HCT116 (cell line): Measurements from ENCODE around the gene ARHGEF39. TPM values are rescaled to one million over a fixed set of nuclear protein-coding genes. Genes with fewer than 3 reads are reported as not detected.

Experiments
- ATAC-seq: fragments of 200-7000 bp; cut with Tn5 transposase; 2 replicates; pipeline ENCODE4 v1.9.1; 2020; ENCODE audit warnings: mild to moderate bottlenecking, moderate library complexity
- BruUV-seq: library from RNA; stranded (reverse); fragments of 400-500 nt; replicated peaks from 2 replicates; lab custom pipeline; 2021; lab: Mats Ljungman, UMichigan
- CTCF ChIA-PET: fragments of 300-600 bp; sonication (Branson Sonifier 250); formaldehyde crosslinking; loops from one replicate; lab custom pipeline; 2021; ENCODE audit warnings: antibody characterized with exemption; lab: Charles Lee
- POLR2A ChIA-PET: fragments of 300-600, 350-600 bp; sonication (Branson Sonifier 250); formaldehyde crosslinking; loops from one replicate; lab custom pipeline; 2021; ENCODE audit warnings: antibody characterized with exemption; lab: Charles Lee
- RAD21 ChIA-PET, 2 experiments: fragments of 300-600 bp; sonication (Branson Sonifier 250); formaldehyde crosslinking; loops; one replicate each; lab custom pipeline; 2023; ENCODE audit warnings: low total read pairs in 2 of 2; ENCODE audit not compliant: uncharacterized antibody in 2 of 2, unreplicated experiment in 2 of 2, low non-redundant PET in 1 of 2; lab: Charles Lee
- DNase-seq: peaks from one replicate; pipeline ENCODE4 v3.0.0-alpha.2; 2010; ENCODE audit warnings: low read depth, low spot score
- H2AFZ ChIP-seq: fragments of 200-600 bp; shearing (Covaris generic), sonication (generic); 2 replicates; pipeline ENCODE4 v1.6.1; 2017; ENCODE audit warnings: low read depth, mixed run types, mixed read lengths, antibody characterized with exemption, low read length; ENCODE audit not compliant: poor library complexity, severe bottlenecking
- H3K27ac ChIP-seq: 2 replicates; pipeline ENCODE4 v1.5.1; 2012; ENCODE audit warnings: low read depth, low read length
- H3K27me3 ChIP-seq: fragments of 200-600 bp; sonication (generic); 2 replicates; pipeline ENCODE4 v1.6.1; 2016; ENCODE audit warnings: mixed run types, low read length, mixed read lengths; ENCODE audit not compliant: insufficient read depth
- H3K36me3 ChIP-seq, 2 experiments: fragments of 200-500 bp in 1 of 2; fragments of 200-600 bp in 1 of 2; sonication (Bioruptor generic) in 1 of 2; sonication (generic) in 1 of 2; 2 replicates each; pipeline versions ENCODE4 v1.5.1 to v1.6.1; 2014 to 2016; ENCODE audit warnings: low read length in 2 of 2, inconsistent platforms in 1 of 2, mixed read lengths in 1 of 2, mixed run types in 1 of 2; ENCODE audit not compliant: insufficient read depth in 2 of 2, control insufficient read depth in 1 of 2
- H3K4me1 ChIP-seq, 2 experiments: fragments of 200-600 bp in 1 of 2; sonication (generic) in 1 of 2; 2 replicates each; pipeline versions ENCODE4 v1.5.1 to v1.6.1; 2012 to 2017; ENCODE audit warnings: low read length in 2 of 2, inconsistent platforms in 1 of 2, mild to moderate bottlenecking in 1 of 2, mixed read lengths in 1 of 2, mixed run types in 1 of 2, moderate library complexity in 1 of 2; ENCODE audit not compliant: insufficient read depth in 2 of 2, control insufficient read depth in 1 of 2
- H3K4me2 ChIP-seq: fragments of 200-600 bp; sonication (generic); 2 replicates; pipeline ENCODE4 v1.6.1; 2017; ENCODE audit warnings: mixed run types, low read length, mixed read lengths
- H3K4me3 ChIP-seq, 2 experiments: fragments of 200-600 bp in 1 of 2; sonication (generic) in 1 of 2; replicated peaks in 1 of 2; 2 replicates each; pipeline ENCODE4 v1.5.1; 2011 to 2016; ENCODE audit warnings: low read length in 2 of 2, control low read depth in 1 of 2, low read depth in 1 of 2, mild to moderate bottlenecking in 1 of 2, mixed read lengths in 1 of 2, mixed run types in 1 of 2
- H3K79me2 ChIP-seq: fragments of 200-600 bp; sonication (generic); 2 replicates; pipeline ENCODE4 v1.6.1; 2017; ENCODE audit warnings: mild to moderate bottlenecking, mixed run types, low read length, moderate library complexity, mixed read lengths; ENCODE audit not compliant: insufficient read depth
- H3K9ac ChIP-seq: fragments of 200-600 bp; sonication (generic); 2 replicates; pipeline ENCODE4 v1.6.1; 2016; ENCODE audit warnings: low read length, mixed read lengths
- H3K9me2 ChIP-seq: fragments of 200-600 bp; sonication (generic), shearing (Covaris generic); 2 replicates; pipeline ENCODE4 v1.6.1; 2017; ENCODE audit warnings: mixed run types, mild to moderate bottlenecking, moderate library complexity; ENCODE audit not compliant: insufficient read depth
- H3K9me3 ChIP-seq, 2 experiments: fragments of 200-500 bp in 1 of 2; fragments of 200-600 bp in 1 of 2; sonication (Bioruptor generic) in 1 of 2; sonication (generic) in 1 of 2; 2 replicates each; pipeline ENCODE4 v1.6.1; 2014 to 2017; ENCODE audit warnings: low read length in 2 of 2, mixed read lengths in 2 of 2, inconsistent platforms in 1 of 2, low read depth in 1 of 2, mild to moderate bottlenecking in 1 of 2, mixed run types in 1 of 2, moderate library complexity in 1 of 2; ENCODE audit not compliant: control insufficient read depth in 1 of 2, insufficient read depth in 1 of 2
- H4K20me1 ChIP-seq: fragments of 200-600 bp; sonication (generic), shearing (Covaris generic); 2 replicates; pipeline ENCODE4 v1.6.1; 2017; ENCODE audit warnings: mixed run types, mild to moderate bottlenecking, moderate library complexity; ENCODE audit not compliant: insufficient read depth
- ATF3 ChIP-seq: IDR thresholded peaks from 2 replicates; pipeline ENCODE4 v1.6.1; 2012
- CBX3 ChIP-seq: IDR thresholded peaks from 2 replicates; pipeline ENCODE4 v1.6.1; 2012; ENCODE audit warnings: low read depth
- CEBPB ChIP-seq: IDR thresholded peaks from 2 replicates; pipeline ENCODE4 v1.6.1; 2012; ENCODE audit warnings: low read depth
- ELF1 ChIP-seq: IDR thresholded peaks from 2 replicates; pipeline ENCODE4 v1.6.1; 2012; ENCODE audit warnings: low read depth, borderline replicate concordance
- EZH2 ChIP-seq: fragments of 200-600 bp; sonication (generic); IDR thresholded peaks from 2 replicates; pipeline ENCODE4 v1.6.1; 2017; ENCODE audit warnings: antibody characterized with exemption, mixed run types
- EZH2phosphoT487 ChIP-seq: fragments of 200-600 bp; IDR thresholded peaks from 2 replicates; pipeline ENCODE4 v1.6.1; 2018; ENCODE audit warnings: antibody characterized with exemption, borderline replicate concordance
- FOSL1 ChIP-seq: IDR thresholded peaks from 2 replicates; pipeline ENCODE4 v1.6.1; 2012; ENCODE audit warnings: low read depth
- JUND ChIP-seq: IDR thresholded peaks from 2 replicates; pipeline ENCODE4 v1.6.1; 2012
- MAX ChIP-seq: IDR thresholded peaks from 2 replicates; pipeline ENCODE4 v1.6.1; 2012
- POLR2A ChIP-seq: IDR thresholded peaks from 2 replicates; pipeline ENCODE4 v1.7.0; 2011; ENCODE audit warnings: borderline replicate concordance; ENCODE audit not compliant: insufficient read depth, insufficient read length; ENCODE audit errors: extremely low read depth
- POLR2AphosphoS5 ChIP-seq: IDR thresholded peaks from 2 replicates; pipeline ENCODE4 v1.6.1; 2011; ENCODE audit warnings: mild to moderate bottlenecking, low read depth, low read length, moderate library complexity
- RAD21 ChIP-seq: IDR thresholded peaks from 2 replicates; pipeline ENCODE4 v1.6.1; 2012; ENCODE audit warnings: low read depth, mild to moderate bottlenecking
- SIN3A ChIP-seq: IDR thresholded peaks from 2 replicates; pipeline ENCODE4 v1.6.1; 2012; ENCODE audit warnings: low read depth
- SP1 ChIP-seq: IDR thresholded peaks from 2 replicates; pipeline ENCODE4 v1.6.1; 2012; ENCODE audit warnings: low read depth
- SRF ChIP-seq: IDR thresholded peaks from 2 replicates; pipeline ENCODE4 v1.6.1; 2012; ENCODE audit warnings: low read depth
- TCF7L2 ChIP-seq: IDR thresholded peaks from 2 replicates; pipeline ENCODE4 v1.7.0; 2011; ENCODE audit warnings: borderline replicate concordance, inconsistent platforms; ENCODE audit not compliant: insufficient read depth, insufficient read length; ENCODE audit errors: extremely low read depth
- YY1 ChIP-seq: IDR thresholded peaks from 2 replicates; pipeline ENCODE4 v1.6.1; 2011; ENCODE audit warnings: low read length, low read depth, moderate library complexity, mild to moderate bottlenecking; ENCODE audit not compliant: insufficient replicate concordance; ENCODE audit errors: extremely low read depth
- ZBTB33 ChIP-seq: IDR thresholded peaks from 2 replicates; pipeline ENCODE4 v1.6.1; 2011; ENCODE audit warnings: mild to moderate bottlenecking, low read length, moderate library complexity; ENCODE audit not compliant: insufficient replicate concordance; ENCODE audit errors: extremely low read depth
- ZNF274 ChIP-seq: fragments of 200-500 bp; sonication (Bioruptor generic); IDR thresholded peaks from 2 replicates; pipeline ENCODE4 v1.6.1; 2014; ENCODE audit warnings: mild to moderate bottlenecking, low read depth, low read length, inconsistent platforms
- intact Hi-C: fragments of 100-400 bp; cut with micrococcal nuclease; formaldehyde crosslinking; loops from 2 replicates; pipeline ENCODE4 v1.10.0; 2022
- total RNA-seq: library from RNA; stranded (reverse); gene quantifications from one replicate; pipeline ENCODE4 v1.2.1, GENCODE V29; 2021; ENCODE audit not compliant: unreplicated experiment

ARHGEF39 gene
- total RNA-seq, 1 experiment from 2014 or later = 29.8 TPM

DNA sequence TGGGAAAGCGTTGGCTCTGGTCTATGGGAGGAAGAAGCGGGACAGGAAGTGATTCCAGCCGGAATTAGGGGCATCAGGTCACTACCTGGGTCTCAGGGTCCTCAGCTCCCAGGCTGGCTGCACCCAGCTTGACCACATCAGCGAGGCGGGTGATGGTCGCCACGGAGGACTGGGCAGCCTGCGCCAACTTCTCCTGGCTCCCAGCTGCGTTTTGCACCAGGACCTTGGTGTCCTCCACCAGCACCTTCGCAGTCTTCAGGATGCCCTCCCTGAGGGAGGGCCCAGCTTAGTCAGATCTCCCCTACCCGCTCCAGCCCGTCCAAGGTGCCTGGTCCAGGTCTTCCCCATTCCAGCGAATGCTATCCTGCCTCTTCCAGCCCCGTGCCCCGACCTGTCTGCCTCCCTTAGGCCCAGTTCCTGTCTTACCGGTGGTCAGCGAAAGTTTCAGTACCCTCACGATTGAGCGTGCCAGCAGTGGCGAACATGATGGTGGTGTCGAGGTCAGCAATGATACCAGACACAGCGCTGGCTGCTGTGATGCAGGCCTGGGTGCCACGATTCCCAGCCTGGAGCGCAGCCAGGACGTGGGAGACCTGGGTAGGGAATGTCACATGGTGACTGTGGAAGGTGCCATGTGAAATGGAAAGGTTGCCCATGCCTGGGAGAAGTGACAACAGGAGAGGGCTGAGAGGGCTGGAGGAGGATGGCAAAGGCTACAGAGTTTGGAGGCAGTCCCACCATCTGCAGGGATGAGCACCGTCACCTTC is 39.1 kb upstream of the ARHGEF39 start (continued):
- TF ChIP-seq CBX3 (no peak), CEBPB (no peak), SIN3A (no peak), SRF (no peak), ZBTB33 (no peak)

DNA sequence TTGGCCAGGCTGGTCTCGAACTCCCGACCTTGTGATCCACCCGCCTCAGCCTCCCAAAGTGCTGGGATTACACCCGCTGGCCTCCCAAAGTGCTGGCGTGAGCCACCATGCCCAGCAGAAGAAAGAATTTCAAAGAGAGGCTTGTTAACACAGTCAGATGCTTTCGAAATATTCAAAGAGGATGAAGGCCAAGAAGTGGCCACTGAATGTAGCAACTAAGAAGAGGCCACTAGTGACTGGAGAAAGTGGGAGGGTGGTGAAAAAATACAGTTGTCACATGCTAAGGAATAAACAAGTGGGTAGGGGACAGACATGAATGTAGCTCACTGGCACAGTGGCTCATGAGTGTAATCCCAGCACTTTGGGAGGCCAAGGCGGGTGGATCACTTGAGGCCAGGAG is 37.7 kb upstream of the ARHGEF39 start:
- Histone ChIP-seq H3K9me2 (no peaks in the 10 kb centered on the region), H3K27ac (no peak overlapping the region), H3K36me3 (peaks cover 64 to 86% of the 10 kb centered on the region in 2 experiments), H3K27me3 (no peaks in the 10 kb centered on the region), H3K9ac (no peak overlapping the region), H3K4me1 (no peaks in the 10 kb centered on the region), H4K20me1 (no peaks in the 10 kb centered on the region), H3K4me3 (no peak overlapping the region), H3K4me2 (no peak overlapping the region), H3K9me3 (no peaks in the 10 kb centered on the region), H2AFZ (no peak overlapping the region), H3K79me2 (no peaks in the 10 kb centered on the region)
- ATAC-seq = no peak
- ChIA-PET RAD21 (no interaction called here), CTCF (no interaction called here), POLR2A (no interaction called here)
- TF ChIP-seq SIN3A = no peak
- TF ChIP-seq SP1 = no peak
- TF ChIP-seq ZNF274 = no peak
- no peak for TF ChIP-seq POLR2A
- no peak for TF ChIP-seq FOSL1
- no peak for TF ChIP-seq POLR2AphosphoS5
- TF ChIP-seq JUND = no peak
- TF ChIP-seq EZH2 = no peak
- no peak for TF ChIP-seq MAX
- TF ChIP-seq ELF1 = no peak
- no peak for TF ChIP-seq EZH2phosphoT487
- no peak for TF ChIP-seq SRF
- TF ChIP-seq TCF7L2 = no peak
- no peak for TF ChIP-seq RAD21
- no peak for TF ChIP-seq ATF3
- no peak for TF ChIP-seq YY1
- no peak for DNase-seq
- no TSS peak for BruUV-seq
- intact Hi-C loops = no loop called here
